Adipocyte (in vitro differentiated cells): ENCODE data around the gene RPRD1A.
A peak's percentile ranks its signal among the peaks of the same experiment; 100 is the strongest.
"Not testable (repeated sequence)": the region's sequence is repeated elsewhere in the genome, so short reads cannot be mapped to it uniquely, and the experiment has no call there.

Source experiments
- DNase-seq: peaks from one replicate; pipeline ENCODE4 v3.0.0-alpha.2; 2015; ENCODE audit warnings: low read depth
- H3K27me3 ChIP-seq: replicated peaks from 2 replicates; pipeline ENCODE4 v1.7.0; 2013; ENCODE audit warnings: mild to moderate bottlenecking, low read length, moderate library complexity; ENCODE audit not compliant: control insufficient read depth, insufficient read depth
- H3K36me3 ChIP-seq: 2 replicates; pipeline ENCODE4 v1.7.0; 2013; ENCODE audit warnings: low read length, mild to moderate bottlenecking, moderate library complexity; ENCODE audit not compliant: control insufficient read depth, insufficient read depth, severe bottlenecking
- H3K4me1 ChIP-seq: 2 replicates; pipeline ENCODE4 v1.7.0; 2013; ENCODE audit warnings: mild to moderate bottlenecking, low read length, moderate library complexity; ENCODE audit not compliant: control insufficient read depth, insufficient read depth
- H3K4me3 ChIP-seq: 2 replicates; pipeline ENCODE4 v1.7.0; 2013; ENCODE audit warnings: mild to moderate bottlenecking, low read length, moderate library complexity
- H3K9ac ChIP-seq: 2 replicates; pipeline ENCODE4 v1.7.0; 2013; ENCODE audit warnings: mild to moderate bottlenecking, low read length, moderate library complexity
- H3K9me3 ChIP-seq: 2 replicates; pipeline ENCODE4 v1.7.0; 2013; ENCODE audit warnings: mild to moderate bottlenecking, low read length, moderate library complexity; ENCODE audit not compliant: control insufficient read depth

Gene RPRD1A

GRCh38 chr18:36067055-36067957 lies at the start of gene RPRD1A:
Gene RPRD1A, minus strand, starts transcription at chr18:36067559. Its CDS starts 155 bp downstream, at chr18:36067404.
- peak within 1 kb of the TSS; percentile 95 for H3K9ac ChIP-seq

GRCh38 chr18:36116771-36117170 lies 49.4 kb upstream of the RPRD1A start:
- not testable (repeated sequence) for H3K27me3 ChIP-seq, H3K9ac ChIP-seq, DNase-seq, H3K9me3 ChIP-seq, H3K4me3 ChIP-seq
- Histone ChIP-seq H3K4me1 (peaks cover 15% of the 10 kb centered on the region), H3K36me3 (peaks cover 62% of the 10 kb centered on the region)

More at GRCh38 chr18:36067055-36067957, at the start of gene RPRD1A:
- Histone ChIP-seq H3K9me3 (no peaks in the 10 kb centered on the region), H3K27me3 (no peaks in the 10 kb centered on the region), H3K4me3 (peak within 1 kb of the TSS; percentile 97), H3K36me3 (no peaks in the 10 kb centered on the region), H3K4me1 (peaks cover 15% of the 10 kb centered on the region)
- DNase-seq: peak; percentile 98

- Histone ChIP-seq H3K36me3 (peaks cover 68% of the 10 kb centered on the region), H3K4me1 (peaks cover 15% of the 10 kb centered on the region), H3K27me3 (no peaks in the 10 kb centered on the region), H3K4me3 (no peak overlapping the region), H3K9ac (no peak overlapping the region), H3K9me3 (no peaks in the 10 kb centered on the region)
- DNase-seq: no peak
These were observed 47.4 kb upstream of the RPRD1A start for GRCh38 chr18:36114738-36115137.

- H3K36me3 ChIP-seq: peaks cover 71% of the 10 kb centered on the region
These were observed 46.9 kb upstream of the RPRD1A start for GRCh38 chr18:36114251-36114650.

GRCh38 chr18:36112302-36112701 lies 44.9 kb upstream of the RPRD1A start:
- no peak overlapping the region for H3K4me3 ChIP-seq

More at GRCh38 chr18:36114251-36114650, 46.9 kb upstream of the RPRD1A start:
- no peak for DNase-seq
- Histone ChIP-seq H3K27me3 (no peaks in the 10 kb centered on the region), H3K9ac (no peak overlapping the region), H3K4me1 (peaks cover 15% of the 10 kb centered on the region), H3K4me3 (no peak overlapping the region), H3K9me3 (no peaks in the 10 kb centered on the region)

GRCh38 chr18:36109737-36110136 lies 42.4 kb upstream of the RPRD1A start:
- H3K9ac ChIP-seq: no peak overlapping the region
- DNase-seq: no peak
- H3K4me3 ChIP-seq: no peak overlapping the region
- H3K9me3 ChIP-seq: no peaks in the 10 kb centered on the region
- H3K4me1 ChIP-seq: peaks cover 15% of the 10 kb centered on the region
- H3K27me3 ChIP-seq: no peaks in the 10 kb centered on the region
- peaks cover 61% of the 10 kb centered on the region for H3K36me3 ChIP-seq

More at GRCh38 chr18:36112302-36112701, 44.9 kb upstream of the RPRD1A start:
- no peak for DNase-seq
- Histone ChIP-seq H3K9me3 (no peaks in the 10 kb centered on the region), H3K4me1 (peaks cover 15% of the 10 kb centered on the region), H3K36me3 (peaks cover 76% of the 10 kb centered on the region), H3K27me3 (no peaks in the 10 kb centered on the region), H3K9ac (no peak overlapping the region)

GRCh38 chr18:36108601-36109000 lies 41.2 kb upstream of the RPRD1A start:
- H3K4me3 ChIP-seq: no peak overlapping the region
- H3K4me1 ChIP-seq: peaks cover 15% of the 10 kb centered on the region
- peaks cover 3% of the 10 kb centered on the region for H3K9me3 ChIP-seq
- DNase-seq: no peak
- H3K36me3 ChIP-seq: peaks cover 51% of the 10 kb centered on the region
- no peak overlapping the region for H3K9ac ChIP-seq
- H3K27me3 ChIP-seq: no peaks in the 10 kb centered on the region

GRCh38 chr18:36108196-36108595 lies 40.8 kb upstream of the RPRD1A start:
- Histone ChIP-seq H3K4me3 (no peak overlapping the region), H3K27me3 (no peaks in the 10 kb centered on the region), H3K9ac (no peak overlapping the region), H3K4me1 (peaks cover 13% of the 10 kb centered on the region), H3K36me3 (peaks cover 47% of the 10 kb centered on the region), H3K9me3 (peaks cover 7% of the 10 kb centered on the region)
- no peak for DNase-seq

GRCh38 chr18:36107477-36107876 lies 40.1 kb upstream of the RPRD1A start:
- H3K4me3 ChIP-seq: no peak overlapping the region

GRCh38 chr18:36104749-36105148 lies 37.4 kb upstream of the RPRD1A start:
- no peak for DNase-seq
- Histone ChIP-seq H3K4me3 (no peak overlapping the region), H3K36me3 (peaks cover 19% of the 10 kb centered on the region), H3K27me3 (no peaks in the 10 kb centered on the region), H3K4me1 (no peaks in the 10 kb centered on the region), H3K9me3 (peaks cover 17% of the 10 kb centered on the region), H3K9ac (no peak overlapping the region)

More at GRCh38 chr18:36107477-36107876, 40.1 kb upstream of the RPRD1A start:
- Histone ChIP-seq H3K4me1 (peaks cover 6% of the 10 kb centered on the region), H3K27me3 (no peaks in the 10 kb centered on the region), H3K36me3 (peaks cover 43% of the 10 kb centered on the region), H3K9ac (no peak overlapping the region), H3K9me3 (peaks cover 12% of the 10 kb centered on the region)
- no peak for DNase-seq

- Histone ChIP-seq H3K4me3 (no peak overlapping the region), H3K27me3 (no peaks in the 10 kb centered on the region), H3K4me1 (no peaks in the 10 kb centered on the region), H3K36me3 (no peaks in the 10 kb centered on the region), H3K9ac (no peak overlapping the region), H3K9me3 (peaks cover 17% of the 10 kb centered on the region)
- DNase-seq: no peak
These were observed 34.6 kb upstream of the RPRD1A start for GRCh38 chr18:36101943-36102342.
